Left lung (tissue), 10 donors: Measurements from ENCODE around the gene MTR. TPM values are rescaled to one million over a fixed set of nuclear protein-coding genes. Genes with fewer than 3 reads are reported as not detected.

ENCODE experiments used
- ATAC-seq: fragments of 200-7000 bp; cut with Tn5 transposase; one replicate; pipeline ENCODE4 v1.9.1; 2020; ENCODE audit warnings: moderate library complexity
- DNase-seq, 4 donors: peaks; one replicate each; pipeline ENCODE4 v3.0.0-alpha.2; 2013 to 2020
- H3K27ac ChIP-seq, 2 donors: fragments of 200-600 bp; sonication (generic) in 1 of 2; one replicate each; pipeline versions ENCODE4 v1.5.0 to v1.8.0; 2020 to 2021
- H3K27me3 ChIP-seq, 2 donors: fragments of 200-600 bp; sonication (generic) in 1 of 2; one replicate each; pipeline versions ENCODE4 v1.5.0 to v1.8.0; 2020 to 2021
- H3K36me3 ChIP-seq, 2 donors: fragments of 200-600 bp; sonication (generic) in 1 of 2; one replicate each; pipeline versions ENCODE4 v1.5.0 to v1.8.0; 2020 to 2021
- H3K4me1 ChIP-seq, 2 donors: fragments of 200-600 bp; one replicate each; pipeline ENCODE4 v1.8.0; 2021
- H3K4me3 ChIP-seq, 2 donors: fragments of 200-600 bp; sonication (generic) in 1 of 2; one replicate each; pipeline versions ENCODE4 v1.5.0 to v1.8.0; 2020 to 2021; ENCODE audit warnings: mild to moderate bottlenecking in 1 of 2
- H3K9me3 ChIP-seq, 2 donors: fragments of 200-600 bp; sonication (generic) in 1 of 2; one replicate each; pipeline versions ENCODE4 v1.5.0 to v1.8.0; 2020 to 2021
- intact Hi-C, 2 donors: fragments of 100-400 bp; cut with DNase I; formaldehyde crosslinking; loops; one replicate each; pipeline versions ENCODE4 v1.11.2 to v1.14.2; 2022
- polyA plus RNA-seq, 6 donors: library from polyadenylated mRNA; unstranded; fragments of 120-200 nt; gene quantifications; one replicate each; pipeline ENCODE4 v1.2.1, GENCODE V29; 2013; ENCODE audit not compliant: insufficient read length in 6 of 6
- total RNA-seq, 2 donors: library from RNA; stranded (reverse); fragmentation: NEBNext Ultra II Directional; extraction: Animal tissue kit (Norgen Biotek cat#: 25700); gene quantifications; one replicate each; pipeline ENCODE4 v1.2.1, GENCODE V29; 2021
- TF ChIP-seq, protein P1 (sequence below), 2 donors: fragments of 200-600 bp; sonication (generic) in 1 of 2; IDR thresholded peaks; one replicate each; pipeline versions ENCODE4 v1.5.0 to v1.8.0; 2021; ENCODE audit warnings: antibody characterized with exemption in 2 of 2
- donor health status: DM: no; HTN: yes; CAD: no.
- donor health status: DM: no; HTN: no; CAD: no.

Gene MTR
- total and polyA plus RNA-seq, 8 donors, result 35.9 to 52.2 (median 42.3) TPM

DNA sequence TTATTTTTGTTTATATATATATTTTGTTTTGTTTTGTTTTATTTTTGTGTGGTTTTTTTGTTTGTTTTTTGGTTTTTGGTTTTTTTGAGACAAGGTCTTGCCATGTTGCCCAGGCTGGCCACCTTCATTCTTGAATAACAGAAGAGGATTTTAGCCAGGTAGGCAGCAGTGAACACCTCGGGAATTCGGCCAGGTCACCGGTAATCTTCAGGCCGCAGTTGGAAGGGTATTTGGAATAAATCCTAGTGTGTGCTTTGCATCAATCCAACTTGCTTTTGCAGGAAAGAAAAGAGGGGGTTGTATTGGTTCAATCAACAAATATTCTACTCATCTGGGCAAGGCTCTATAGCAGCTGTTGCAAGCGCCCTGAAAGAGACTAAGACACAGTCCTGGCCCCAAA is 155.3 kb downstream of the MTR start:
- TF ChIP-seq, protein P1, sequence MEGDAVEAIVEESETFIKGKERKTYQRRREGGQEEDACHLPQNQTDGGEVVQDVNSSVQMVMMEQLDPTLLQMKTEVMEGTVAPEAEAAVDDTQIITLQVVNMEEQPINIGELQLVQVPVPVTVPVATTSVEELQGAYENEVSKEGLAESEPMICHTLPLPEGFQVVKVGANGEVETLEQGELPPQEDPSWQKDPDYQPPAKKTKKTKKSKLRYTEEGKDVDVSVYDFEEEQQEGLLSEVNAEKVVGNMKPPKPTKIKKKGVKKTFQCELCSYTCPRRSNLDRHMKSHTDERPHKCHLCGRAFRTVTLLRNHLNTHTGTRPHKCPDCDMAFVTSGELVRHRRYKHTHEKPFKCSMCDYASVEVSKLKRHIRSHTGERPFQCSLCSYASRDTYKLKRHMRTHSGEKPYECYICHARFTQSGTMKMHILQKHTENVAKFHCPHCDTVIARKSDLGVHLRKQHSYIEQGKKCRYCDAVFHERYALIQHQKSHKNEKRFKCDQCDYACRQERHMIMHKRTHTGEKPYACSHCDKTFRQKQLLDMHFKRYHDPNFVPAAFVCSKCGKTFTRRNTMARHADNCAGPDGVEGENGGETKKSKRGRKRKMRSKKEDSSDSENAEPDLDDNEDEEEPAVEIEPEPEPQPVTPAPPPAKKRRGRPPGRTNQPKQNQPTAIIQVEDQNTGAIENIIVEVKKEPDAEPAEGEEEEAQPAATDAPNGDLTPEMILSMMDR (IDR thresholded peaks at IDR 0.05), result no peak
- H3K27ac ChIP-seq, result no peak overlapping the region
- no peak overlapping the region for H3K4me3 ChIP-seq
- no peaks in the 10 kb centered on the region for H3K27me3 ChIP-seq
- ATAC-seq, result no peak
- H3K9me3 ChIP-seq, result peaks cover 0 to 6% of the 10 kb centered on the region in 2 donors
- DNase-seq, result no peak
- intact Hi-C loops, result no loop called here
- H3K36me3 ChIP-seq, result no peaks in the 10 kb centered on the region
- H3K4me1 ChIP-seq, result no peaks in the 10 kb centered on the region

GRCh38 chr1:236951672-236952071 is 156.6 kb downstream of the MTR start:
- Histone ChIP-seq H3K27me3 (no peaks in the 10 kb centered on the region), H3K4me1 (no peaks in the 10 kb centered on the region), H3K36me3 (no peaks in the 10 kb centered on the region), H3K27ac (no peak overlapping the region), H3K9me3 (peaks cover 0 to 6% of the 10 kb centered on the region in 2 donors), H3K4me3 (no peak overlapping the region)
- DNase-seq, result no peak
- ATAC-seq, result no peak
- TF ChIP-seq, protein P1 (IDR thresholded peaks at IDR 0.05), result no peak
- intact Hi-C loops, result no loop called here

DNA sequence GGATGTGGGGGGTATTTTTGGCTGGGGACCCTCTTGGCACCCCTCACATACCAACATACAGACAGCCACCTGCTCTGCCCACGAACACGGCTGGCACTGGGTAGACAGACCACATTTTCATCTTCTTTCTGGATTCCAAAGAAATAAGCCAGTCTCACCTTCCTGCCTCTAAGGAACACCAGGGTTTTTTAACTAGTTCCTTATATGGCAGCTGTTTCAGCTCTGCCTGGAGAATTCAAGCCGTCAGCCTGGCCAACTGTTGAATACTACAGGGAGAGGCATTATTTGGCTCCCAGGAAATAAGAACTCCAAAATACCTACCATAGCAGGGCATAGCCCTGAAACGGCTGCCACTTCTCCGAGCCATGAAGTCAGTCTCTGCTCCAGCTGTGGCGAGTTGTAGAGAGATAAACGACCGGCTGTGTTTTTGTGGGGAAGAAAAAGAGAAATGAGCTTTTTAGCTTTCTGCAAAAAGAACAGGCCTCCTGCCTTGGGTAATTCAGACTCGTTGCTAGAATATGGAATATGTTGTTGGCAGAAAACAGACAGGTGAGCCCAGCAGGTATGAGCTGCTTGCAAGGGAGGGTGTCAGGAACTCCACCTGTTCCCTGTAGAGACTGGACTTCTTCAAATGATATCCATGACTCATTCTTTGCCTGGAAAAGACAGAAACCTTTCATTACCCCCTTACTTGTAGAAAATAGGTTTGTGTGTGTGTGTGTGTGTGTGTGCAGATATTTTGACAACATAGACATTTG is 157.3 kb downstream of the MTR start:
- ATAC-seq (no peak), DNase-seq (no peak)
- intact Hi-C loops, result no loop called here
- no peaks in the 10 kb centered on the region for H3K27me3 ChIP-seq
- TF ChIP-seq, protein P1 (IDR thresholded peaks at IDR 0.05), result no peak
- H3K9me3 ChIP-seq, result peaks cover 0 to 6% of the 10 kb centered on the region in 2 donors
- no peak overlapping the region for H3K27ac ChIP-seq
- no peaks in the 10 kb centered on the region for H3K36me3 ChIP-seq
- H3K4me3 ChIP-seq, result no peak overlapping the region
- no peaks in the 10 kb centered on the region for H3K4me1 ChIP-seq

DNA sequence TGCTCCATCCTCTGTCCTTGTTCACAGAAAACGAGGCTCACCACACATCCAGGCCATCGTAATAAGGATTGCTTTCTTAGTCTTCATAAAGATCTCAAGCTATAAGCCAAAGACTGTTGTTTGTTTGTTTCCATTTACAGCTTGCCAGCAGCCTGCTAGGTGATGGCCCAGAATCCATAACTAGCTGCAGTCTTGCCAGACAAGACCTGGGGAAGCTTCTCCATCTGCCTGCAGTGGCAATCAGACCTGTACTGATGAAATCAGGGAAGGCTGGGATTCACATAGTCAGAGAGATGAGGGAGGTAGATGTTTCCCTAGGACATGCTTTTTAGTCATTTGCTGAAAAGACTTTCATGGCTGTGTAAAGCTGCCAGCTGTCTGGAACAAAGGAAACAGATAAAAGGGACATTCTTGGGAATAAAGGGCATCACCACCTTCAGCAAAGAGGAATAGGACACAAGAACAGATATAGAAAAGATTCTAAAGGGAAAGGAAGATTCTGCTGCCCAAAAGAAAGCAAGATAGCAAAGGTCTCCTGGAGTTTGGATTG is 158.1 kb downstream of the MTR start:
- ATAC-seq, result no peak
- Histone ChIP-seq H3K27ac (no peak overlapping the region), H3K27me3 (no peaks in the 10 kb centered on the region), H3K9me3 (peaks cover 0 to 6% of the 10 kb centered on the region in 2 donors), H3K4me1 (no peaks in the 10 kb centered on the region), H3K4me3 (no peak overlapping the region), H3K36me3 (no peaks in the 10 kb centered on the region)
- no peak for DNase-seq
- TF ChIP-seq, protein P1 (IDR thresholded peaks at IDR 0.05), result no peak
- intact Hi-C loops, result no loop called here

Other genes starting within 250 kb of the MTR start
- 10 to 100 TPM; 21.1 to 36.2 TPM for gene HEATR1, start 190.8 kb upstream of the MTR start, total RNA-seq
- gene HEATR1, start 190.8 kb upstream of the MTR start, polyA plus RNA-seq, result 10 to 100 TPM; 30.5 to 34.7 (median 32.5) TPM
- 1 to 10 TPM; 1.3 to 1.7 TPM for gene ACTN2, start 108.8 kb upstream of the MTR start, total RNA-seq
- 1 to 10 TPM; 1.3 to 4.0 (median 2.8) TPM for gene ACTN2, start 108.8 kb upstream of the MTR start, polyA plus RNA-seq
- gene MT1HL1, start 209.1 kb downstream of the MTR start, total RNA-seq, result not detected
- not detected for gene MT1HL1, start 209.1 kb downstream of the MTR start, polyA plus RNA-seq
- 10 to 100 TPM in 1 of 2 donors, 1 to 10 TPM in 1; 4.7 to 10.3 TPM for gene RYR2, start 246.9 kb downstream of the MTR start, total RNA-seq
- gene RYR2, start 246.9 kb downstream of the MTR start, polyA plus RNA-seq, result 1 to 10 TPM; 5.0 to 9.4 (median 7.6) TPM